ENCODE data around the gene LRMDA. TPM values are rescaled to one million over a fixed set of nuclear protein-coding genes. Genes with fewer than 3 reads are reported as not detected.

Gene LRMDA
- polyA plus RNA-seq, 3 donors: 39.8 to 59.6 (median 56.4) TPM

- H3K4me1 ChIP-seq (ENCODE audit: control insufficient read depth in 1 of 2, insufficient read depth in 2 of 2, low read length in 2 of 2): peaks cover 0 to 6% of the 10 kb centered on the region in 2 donors
- no CpG with 5 or more reads among the region's 4 CpGs for WGBS (ENCODE audit: insufficient coverage)
Measured at GRCh38 chr10:75862935-75863334, 431.5 kb downstream of the LRMDA start.

GRCh38 chr10:75864717-75865116 lies 433.3 kb downstream of the LRMDA start:
- TF ChIP-seq CTCF (IDR thresholded peaks at IDR 0.05): no peak
- peaks cover 9% of the 10 kb centered on the region for H3K4me1 Mint-ChIP-seq
- peaks cover 0 to 2% (median 0%) of the 10 kb centered on the region in 7 donors for H3K9me3 Mint-ChIP-seq
- H3K27ac Mint-ChIP-seq: no peak overlapping the region
- no peaks in the 10 kb centered on the region for H3K36me3 Mint-ChIP-seq
- Histone ChIP-seq H3K9me3 (replicated peaks in 1 of 2; ENCODE audit: control insufficient read depth in 1 of 2, insufficient read depth in 1 of 2, low read length in 2 of 2) (no peaks in the 10 kb centered on the region), H3K36me3 (replicated peaks in 1 of 2; ENCODE audit: control insufficient read depth in 1 of 2, insufficient read depth in 2 of 2, low read length in 2 of 2) (peaks cover 0 to 4% of the 10 kb centered on the region in 2 donors), H4K20me1 (ENCODE audit: insufficient read depth, low read length) (peaks cover 12% of the 10 kb centered on the region), H3K27me3 (ENCODE audit: control insufficient read depth in 2 of 2, insufficient read depth in 2 of 2, low read length in 2 of 2) (no peaks in the 10 kb centered on the region), H3K79me2 (ENCODE audit: insufficient read depth, low read length) (no peaks in the 10 kb centered on the region), H3K9ac (ENCODE audit: insufficient read depth, low read length, poor library complexity, severe bottlenecking) (no peak overlapping the region), H3K4me1 (ENCODE audit: control insufficient read depth in 1 of 2, insufficient read depth in 2 of 2, low read length in 2 of 2) (peaks cover 0 to 6% of the 10 kb centered on the region in 2 donors), H3K4me2 (replicated peaks; ENCODE audit: extremely low read depth, low read length, poor library complexity, severe bottlenecking) (no peak overlapping the region), H2AFZ (ENCODE audit: insufficient read depth, low read depth, low read length, poor library complexity, severe bottlenecking) (no peak overlapping the region), H3K4me3 (replicated peaks in 1 of 3; ENCODE audit: low read depth in 2 of 3, low read length in 3 of 3) (no peak overlapping the region), H3K27ac (ENCODE audit: low read depth in 1 of 2, low read length in 2 of 2) (no peak overlapping the region)
- DNase-seq: no peak
- intact Hi-C loops (cut with micrococcal nuclease): no loop called here
- H3K4me3 Mint-ChIP-seq: no peak overlapping the region
- H3K27me3 Mint-ChIP-seq (ENCODE audit: low read depth in 3 of 3): no peaks in the 10 kb centered on the region

More at GRCh38 chr10:75862935-75863334, 431.5 kb downstream of the LRMDA start:
- Histone ChIP-seq H3K27me3 (ENCODE audit: control insufficient read depth in 2 of 2, insufficient read depth in 2 of 2, low read length in 2 of 2) (no peaks in the 10 kb centered on the region), H3K9me3 (replicated peaks in 1 of 2; ENCODE audit: control insufficient read depth in 1 of 2, insufficient read depth in 1 of 2, low read length in 2 of 2) (no peaks in the 10 kb centered on the region), H3K4me2 (replicated peaks; ENCODE audit: extremely low read depth, low read length, poor library complexity, severe bottlenecking) (no peak overlapping the region), H4K20me1 (ENCODE audit: insufficient read depth, low read length) (peaks cover 9% of the 10 kb centered on the region), H3K4me3 (replicated peaks in 1 of 3; ENCODE audit: low read depth in 2 of 3, low read length in 3 of 3) (no peak overlapping the region), H3K9ac (ENCODE audit: insufficient read depth, low read length, poor library complexity, severe bottlenecking) (no peak overlapping the region), H3K27ac (ENCODE audit: low read depth in 1 of 2, low read length in 2 of 2) (no peak overlapping the region), H3K36me3 (replicated peaks in 1 of 2; ENCODE audit: control insufficient read depth in 1 of 2, insufficient read depth in 2 of 2, low read length in 2 of 2) (no peaks in the 10 kb centered on the region), H2AFZ (ENCODE audit: insufficient read depth, low read depth, low read length, poor library complexity, severe bottlenecking) (no peak overlapping the region), H3K79me2 (ENCODE audit: insufficient read depth, low read length) (no peaks in the 10 kb centered on the region)
- Mint-ChIP-seq H3K4me3 (no peak overlapping the region), H3K36me3 (no peaks in the 10 kb centered on the region), H3K27me3 (ENCODE audit: low read depth in 3 of 3) (peaks cover 0 to 2% (median 0%) of the 10 kb centered on the region in 3 donors), H3K27ac (no peak overlapping the region), H3K9me3 (peaks cover 0 to under 1% (median 0%) of the 10 kb centered on the region in 7 donors), H3K4me1 (peaks cover 9% of the 10 kb centered on the region)
- TF ChIP-seq CTCF (IDR thresholded peaks at IDR 0.05): no peak
- DNase-seq: no peak
- intact Hi-C loops (cut with micrococcal nuclease): no loop called here

Data from CD14-positive monocyte (primary cell).